ENCODE measurements around the gene CNGA4.

GRCh38 chr11:6197466-6198200, 41.3 kb upstream of the CNGA4 start:
- TF ChIP-seq CTCF (IDR thresholded peaks at IDR 0.05) (no peak), POLR2A (IDR thresholded peaks at IDR 0.05) (no peak)

All from uterus (tissue), 2 donors.